H1 (cell line): ENCODE data around the gene EPN2. TPM values are rescaled to one million over a fixed set of nuclear protein-coding genes. Genes with fewer than 3 reads are reported as not detected.

Source experiments
- ASH2L ChIP-seq: fragments of 200-600, 300-600 bp; sonication (generic); IDR thresholded peaks from one replicate; pipeline ENCODE4 v1.7.1; 2017; ENCODE audit warnings: low read length
- GTF2F1 ChIP-seq: IDR thresholded peaks from 2 replicates; pipeline ENCODE4 v1.6.1; 2012; ENCODE audit warnings: low read depth, low read length, improper control_type of control experiment, borderline replicate concordance
- PHF8 ChIP-seq: fragments of 200-600 bp; sonication (generic); conservative IDR thresholded peaks from 2 replicates; pipeline ENCODE4 v1.7.1; 2012; ENCODE audit warnings: low read depth, mild to moderate bottlenecking, inconsistent platforms, low read length, moderate library complexity
- POLR2AphosphoS5 ChIP-seq: IDR thresholded peaks from 2 replicates; pipeline ENCODE4 v1.6.1; 2011; ENCODE audit warnings: low read depth, low read length
- SAP30 ChIP-seq: fragments of 300-600 bp; sonication (generic); IDR thresholded peaks from 2 replicates; pipeline ENCODE4 v1.7.1; 2012; ENCODE audit warnings: low read length, moderate library complexity, mild to moderate bottlenecking, inconsistent platforms; ENCODE audit not compliant: insufficient read depth, insufficient replicate concordance
- polyA plus RNA-seq, 7 experiments: library from polyadenylated mRNA; depleted of rRNA in 3 of 7; stranded (reverse) in 5 of 7; unstranded in 2 of 7; fragments of >200 nt in 5 of 7; fragments of 200-250 nt in 2 of 7; gene quantifications; 1 replicate in 5 of 7; 2 replicates in 1 of 7; 4 replicates in 1 of 7; pipeline versions ENCODE4 v1.2.1 to v1.2.3, GENCODE V29; 2011 to 2013; ENCODE audit warnings: missing spikeins in 2 of 7, mixed read lengths in 2 of 7
- total RNA-seq: library from RNA; stranded (reverse); fragmentation: NEBNext Ultra II Directional; extraction: Animal tissue kit (Norgen Biotek cat#: 25700); gene quantifications from 2 replicates; pipeline ENCODE4 v1.2.1, GENCODE V29; 2021
- TF ChIP-seq, protein P1 (sequence below), 3 experiments: IDR thresholded peaks; 1 replicate in 2 of 3; 2 replicates in 1 of 3; pipeline versions ENCODE4 v1.5.1 to v1.6.1; 2011; ENCODE audit warnings: low read length in 3 of 3, mild to moderate bottlenecking in 3 of 3, inconsistent platforms in 2 of 3, low read depth in 1 of 3, moderate library complexity in 1 of 3; ENCODE audit not compliant: insufficient read depth in 1 of 3; ENCODE audit errors: control extremely low read depth in 1 of 3
- TF ChIP-seq, protein P2 (sequence below): IDR thresholded peaks from 2 replicates; pipeline ENCODE4 v1.6.1; 2011; ENCODE audit warnings: low read depth, mild to moderate bottlenecking, low read length; ENCODE audit not compliant: insufficient read depth

The EPN2 gene
- total and polyA plus RNA-seq, 2 of the 8 experiments (the other 6 are each of a cell fraction or from before 2014, with no cell fraction given), result 28.7 to 55.8 TPM

DNA sequence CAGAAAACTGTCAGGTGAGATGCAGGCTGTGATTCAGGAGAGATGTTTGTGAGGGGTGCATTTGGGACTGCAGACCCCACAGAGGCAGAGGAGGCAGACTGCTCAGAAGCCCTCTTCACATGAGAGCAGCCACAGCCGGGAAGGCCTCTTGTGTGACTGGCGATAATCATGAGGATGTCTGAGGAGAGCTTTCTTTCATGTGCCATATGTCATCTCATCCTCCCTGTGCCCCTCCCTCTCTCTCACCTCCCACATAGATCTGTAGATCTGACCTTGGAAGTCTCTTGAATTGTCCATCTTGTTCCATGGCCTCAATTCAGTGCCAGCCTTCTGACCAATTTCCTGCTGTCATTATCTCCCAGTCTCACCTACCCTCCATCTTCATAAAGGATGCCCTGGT, 50.5 kb downstream of the EPN2 start (continued):
- TF ChIP-seq, protein P1, sequence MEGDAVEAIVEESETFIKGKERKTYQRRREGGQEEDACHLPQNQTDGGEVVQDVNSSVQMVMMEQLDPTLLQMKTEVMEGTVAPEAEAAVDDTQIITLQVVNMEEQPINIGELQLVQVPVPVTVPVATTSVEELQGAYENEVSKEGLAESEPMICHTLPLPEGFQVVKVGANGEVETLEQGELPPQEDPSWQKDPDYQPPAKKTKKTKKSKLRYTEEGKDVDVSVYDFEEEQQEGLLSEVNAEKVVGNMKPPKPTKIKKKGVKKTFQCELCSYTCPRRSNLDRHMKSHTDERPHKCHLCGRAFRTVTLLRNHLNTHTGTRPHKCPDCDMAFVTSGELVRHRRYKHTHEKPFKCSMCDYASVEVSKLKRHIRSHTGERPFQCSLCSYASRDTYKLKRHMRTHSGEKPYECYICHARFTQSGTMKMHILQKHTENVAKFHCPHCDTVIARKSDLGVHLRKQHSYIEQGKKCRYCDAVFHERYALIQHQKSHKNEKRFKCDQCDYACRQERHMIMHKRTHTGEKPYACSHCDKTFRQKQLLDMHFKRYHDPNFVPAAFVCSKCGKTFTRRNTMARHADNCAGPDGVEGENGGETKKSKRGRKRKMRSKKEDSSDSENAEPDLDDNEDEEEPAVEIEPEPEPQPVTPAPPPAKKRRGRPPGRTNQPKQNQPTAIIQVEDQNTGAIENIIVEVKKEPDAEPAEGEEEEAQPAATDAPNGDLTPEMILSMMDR (IDR thresholded peaks at IDR 0.05; ENCODE audit: control extremely low read depth in 1 of 3, insufficient read depth in 1 of 3, low read depth in 1 of 3, low read length in 3 of 3), result no peak
- TF ChIP-seq ASH2L (no peak), SAP30 (no peak), POLR2AphosphoS5 (no peak), GTF2F1 (no peak), PHF8 (no peak)
- TF ChIP-seq, protein P2, sequence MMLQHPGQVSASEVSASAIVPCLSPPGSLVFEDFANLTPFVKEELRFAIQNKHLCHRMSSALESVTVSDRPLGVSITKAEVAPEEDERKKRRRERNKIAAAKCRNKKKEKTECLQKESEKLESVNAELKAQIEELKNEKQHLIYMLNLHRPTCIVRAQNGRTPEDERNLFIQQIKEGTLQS, result no peak
